GM18858 (cell line): ENCODE data around the gene CTNNA2.
"Not testable (repeated sequence)": the region's sequence is repeated elsewhere in the genome, so short reads cannot be mapped to it uniquely, and the experiment has no call there.

Experiments
- ATAC-seq: cut with Tn5 transposase; IDR thresholded peaks from one replicate; pipeline ENCODE4 v1.9.1; 2021; ENCODE audit not compliant: unreplicated experiment

Gene CTNNA2

DNA sequence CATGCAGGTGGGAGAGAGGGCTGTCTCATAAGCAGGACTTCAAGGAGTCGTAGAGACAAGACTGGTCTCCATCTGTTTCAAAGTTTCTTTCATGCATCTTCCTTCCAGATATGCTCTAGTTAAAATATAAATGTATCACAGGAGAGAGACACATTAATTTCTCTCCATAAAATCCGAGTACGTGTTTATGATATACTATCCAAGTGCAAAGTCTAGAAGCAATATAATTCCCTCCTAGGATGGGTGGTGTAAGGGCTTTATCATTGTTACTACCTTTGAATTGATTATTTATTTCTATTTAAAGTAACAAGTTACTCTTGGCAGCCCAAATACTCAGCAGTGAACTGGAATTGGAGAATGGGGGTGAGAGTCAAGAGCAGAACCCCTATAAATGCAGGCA, 619.4 kb downstream of the CTNNA2 start:
- ATAC-seq, result no peak

DNA sequence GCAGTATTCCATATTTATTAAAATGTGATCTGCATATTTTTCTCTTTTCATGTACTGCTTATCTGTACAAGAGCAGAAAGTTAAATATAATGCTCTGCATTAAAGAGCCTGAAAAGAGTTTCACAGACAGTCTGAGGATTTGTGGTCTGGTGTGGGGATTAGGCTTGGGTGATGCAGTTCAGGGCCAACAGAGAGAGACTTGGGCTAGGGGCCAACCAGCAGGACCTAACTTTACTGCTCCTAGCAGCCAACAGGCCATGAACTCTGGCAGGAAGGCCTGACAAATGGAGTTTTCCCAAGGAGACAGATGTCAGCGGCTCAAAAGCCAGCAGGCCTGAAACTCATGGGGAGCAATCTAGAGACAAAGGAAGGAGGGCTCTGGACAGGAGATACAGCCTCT, 622.1 kb downstream of the CTNNA2 start:
- ATAC-seq, result no peak

GRCh38 chr2:80136338-80136737, 623.5 kb downstream of the CTNNA2 start:
- no peak for ATAC-seq

- ATAC-seq, result no peak
Observed at GRCh38 chr2:80139001-80139400, 626.1 kb downstream of the CTNNA2 start.

- no peak for ATAC-seq
Observed at GRCh38 chr2:80141007-80141726, 628.3 kb downstream of the CTNNA2 start.

GRCh38 chr2:80145499-80145898, 632.6 kb downstream of the CTNNA2 start:
- ATAC-seq, result no peak

- ATAC-seq, result not testable (repeated sequence)
Observed at GRCh38 chr2:80146757-80147156, 633.9 kb downstream of the CTNNA2 start.

GRCh38 chr2:80147690-80148089, 634.8 kb downstream of the CTNNA2 start:
- no peak for ATAC-seq

DNA sequence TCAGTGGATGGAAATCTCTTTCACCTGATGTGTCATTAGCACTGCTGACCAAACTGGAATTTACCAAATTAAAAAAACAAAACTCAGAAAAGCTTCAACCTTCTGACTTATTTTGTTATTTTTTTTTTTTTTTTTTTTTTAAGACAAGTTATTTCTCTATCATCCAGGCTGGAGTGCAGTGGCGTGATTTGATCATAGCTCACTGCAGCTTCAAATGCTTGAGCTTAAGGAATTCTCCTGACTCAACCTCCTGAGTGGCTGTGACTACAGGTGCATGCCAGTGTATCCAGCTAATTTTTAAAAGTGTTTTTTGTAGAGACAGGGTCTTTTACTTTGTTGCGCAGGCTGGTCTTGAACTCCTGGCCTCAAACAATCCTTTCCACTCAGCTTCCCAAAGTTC, 636.1 kb downstream of the CTNNA2 start:
- no peak for ATAC-seq

DNA sequence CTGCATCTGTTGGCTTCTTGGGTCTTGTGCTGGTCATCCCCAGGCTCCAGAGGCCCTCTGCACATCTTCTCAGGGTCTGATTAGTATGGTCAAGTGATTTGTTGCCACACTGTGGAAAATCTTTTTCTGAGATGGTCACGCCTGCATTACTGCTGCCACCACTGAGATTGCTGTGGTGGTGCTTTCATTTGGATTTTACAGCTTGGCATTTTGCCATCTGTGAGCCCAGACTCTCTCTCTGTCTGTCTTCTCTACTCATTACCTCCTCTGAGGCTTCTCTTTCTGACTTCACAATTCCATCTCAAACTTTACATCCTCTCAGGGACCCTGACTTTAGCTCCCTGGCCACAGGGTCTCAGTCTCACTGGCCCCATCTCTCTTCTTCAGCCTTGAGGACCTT, 637.1 kb downstream of the CTNNA2 start:
- ATAC-seq, result no peak

- ATAC-seq, result no peak
Observed at GRCh38 chr2:80151248-80151647, 638.4 kb downstream of the CTNNA2 start.

- ATAC-seq, result no peak
Observed at GRCh38 chr2:80151651-80152050, 638.8 kb downstream of the CTNNA2 start.

DNA sequence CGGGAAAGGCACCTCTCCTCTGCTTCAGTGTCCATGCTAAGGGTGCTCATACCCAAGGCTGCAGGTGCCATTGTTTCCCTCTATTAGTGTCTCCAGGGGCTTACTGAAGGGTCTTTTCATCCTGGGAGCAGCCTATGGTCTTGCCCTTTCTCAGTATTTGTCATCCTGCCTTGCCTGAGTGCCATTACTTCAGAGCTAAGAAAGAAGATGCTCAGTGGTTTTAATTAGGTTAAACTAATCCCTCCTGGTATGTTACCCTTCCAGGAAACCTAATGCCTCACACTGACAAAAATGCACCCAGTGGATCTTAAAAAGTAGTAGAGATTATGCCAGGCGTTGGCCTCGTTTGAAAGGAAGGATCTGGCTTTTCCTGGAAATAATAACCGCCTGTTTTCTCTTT, 640.3 kb downstream of the CTNNA2 start:
- no peak for ATAC-seq

- ATAC-seq, result no peak
Observed at GRCh38 chr2:80153768-80154167, 640.9 kb downstream of the CTNNA2 start.

GRCh38 chr2:80154231-80154915, 641.5 kb downstream of the CTNNA2 start:
- ATAC-seq, result no peak

GRCh38 chr2:80164375-80164774, 651.5 kb downstream of the CTNNA2 start:
- no peak for ATAC-seq

- ATAC-seq, result no peak
Observed at GRCh38 chr2:80166483-80167171, 653.8 kb downstream of the CTNNA2 start.

DNA sequence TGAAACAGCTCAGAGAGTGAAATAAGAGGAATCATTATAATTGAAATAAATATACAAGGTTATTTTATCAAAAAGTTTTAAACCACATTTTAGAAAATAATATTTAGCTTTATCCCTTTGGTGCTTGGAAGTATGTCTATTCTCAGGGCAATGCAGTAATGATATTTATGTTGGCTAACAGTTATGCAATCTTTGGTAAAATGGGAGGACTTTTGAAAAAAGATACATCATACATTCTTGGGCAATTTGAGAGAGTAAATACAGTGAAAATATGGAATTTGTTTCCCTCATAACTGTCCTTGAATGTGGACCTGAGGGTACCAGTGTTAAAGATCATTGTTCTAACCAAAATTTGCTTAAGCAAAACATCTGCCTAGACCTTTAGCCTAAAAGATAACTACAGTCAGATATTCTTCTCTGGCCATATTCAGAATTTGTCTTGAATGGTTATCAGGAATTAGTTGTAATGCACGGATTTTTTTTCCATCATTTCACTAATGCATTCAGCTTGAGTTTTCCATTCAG, 654.5 kb downstream of the CTNNA2 start:
- no peak for ATAC-seq

GRCh38 chr2:80168037-80168436, 655.2 kb downstream of the CTNNA2 start:
- no peak for ATAC-seq

DNA sequence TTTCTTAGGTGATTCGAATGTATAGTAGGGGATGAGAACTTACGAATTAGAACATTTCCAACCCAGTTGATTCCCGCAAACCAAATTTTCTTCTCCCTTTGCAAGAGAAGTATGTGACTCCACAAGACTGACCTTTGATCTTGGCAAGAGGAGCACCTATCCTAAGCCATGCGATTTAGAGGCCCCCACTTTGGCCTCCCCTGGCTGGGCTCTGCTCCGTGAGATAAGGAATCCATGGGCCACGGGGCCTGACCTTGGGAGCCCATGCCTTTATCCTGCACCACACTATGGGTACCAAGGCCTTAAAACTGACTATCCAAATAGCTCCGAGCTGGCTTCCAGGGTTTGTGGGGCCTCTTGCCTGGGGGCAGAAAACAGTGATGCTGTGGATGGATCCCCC, 656.0 kb downstream of the CTNNA2 start:
- ATAC-seq, result no peak

- ATAC-seq, result no peak
Observed at GRCh38 chr2:80169811-80170594, 657.2 kb downstream of the CTNNA2 start.
